WTC11 (cell line): ENCODE measurements around the gene CPNE4. TPM values are rescaled to one million over a fixed set of nuclear protein-coding genes. Genes with fewer than 3 reads are reported as not detected.

Experiments
- ATAC-seq: fragments of 200-7000 bp; cut with Tn5 transposase; 2 replicates; pipeline ENCODE4 v1.10.0; 2021; ENCODE audit warnings: mild to moderate bottlenecking, moderate library complexity
- CTCF ChIA-PET: fragments of 300-600 bp; sonication (Branson Sonifier 250); formaldehyde crosslinking; loops from one replicate; lab custom pipeline; 2021; ENCODE audit warnings: antibody characterized with exemption; lab: Charles Lee
- POLR2A ChIA-PET: fragments of 350-600 bp; sonication (Branson Sonifier 250); formaldehyde crosslinking; loops from one replicate; lab custom pipeline; 2021; ENCODE audit warnings: antibody characterized with exemption; lab: Charles Lee
- DNase-seq: peaks from one replicate; pipeline ENCODE4 v3.0.0; 2021; ENCODE audit warnings: low spot score
- H3K27ac Mint-ChIP-seq: 2 replicates; pipeline ENCODE4 v1.8.0; 2021; ENCODE audit warnings: mixed read lengths
- H3K27me3 Mint-ChIP-seq: 2 replicates; pipeline ENCODE4 v1.8.0; 2021; ENCODE audit warnings: low read depth, mild to moderate bottlenecking, moderate library complexity, mixed read lengths
- H3K36me3 Mint-ChIP-seq: 2 replicates; pipeline ENCODE4 v1.8.0; 2021; ENCODE audit warnings: mixed read lengths
- H3K4me1 Mint-ChIP-seq: 2 replicates; pipeline ENCODE4 v1.8.0; 2022; ENCODE audit warnings: mixed read lengths
- H3K4me3 Mint-ChIP-seq: 2 replicates; pipeline ENCODE4 v1.8.0; 2021; ENCODE audit warnings: mild to moderate bottlenecking, moderate library complexity, mixed read lengths
- H3K9me3 Mint-ChIP-seq: 2 replicates; pipeline ENCODE4 v1.8.0; 2021; ENCODE audit warnings: mixed read lengths
- ATF3 ChIP-seq: sonication (generic); formaldehyde crosslinking; conservative IDR thresholded peaks from 2 replicates; pipeline ENCODE4 v1.8.1; 2022; ENCODE audit warnings: mild to moderate bottlenecking, missing genetic modification reagents
- ERG ChIP-seq: fragments of 250-450 bp; sonication (Bioruptor Pico); IDR thresholded peaks from 2 replicates; pipeline ENCODE4 v1.8.0; 2021; ENCODE audit warnings: mild to moderate bottlenecking
- GTF2I ChIP-seq: fragments of 250-450 bp; sonication (Bioruptor Pico); conservative IDR thresholded peaks from 2 replicates; pipeline ENCODE4 v1.4.0; 2021; ENCODE audit warnings: mild to moderate bottlenecking
- MXD4 ChIP-seq: fragments of 250-450 bp; sonication (Bioruptor Pico); IDR thresholded peaks from 2 replicates; pipeline ENCODE4 v1.8.0; 2021; ENCODE audit warnings: mild to moderate bottlenecking, moderate library complexity, borderline replicate concordance
- NFYB ChIP-seq: sonication (generic); formaldehyde crosslinking; conservative IDR thresholded peaks from 2 replicates; pipeline ENCODE4 v1.8.0; 2022; ENCODE audit warnings: low read depth, missing genetic modification reagents
- OVOL2 ChIP-seq: fragments of 250-450 bp; sonication (Bioruptor Pico); IDR thresholded peaks from 2 replicates; pipeline ENCODE4 v1.9.0; 2021; ENCODE audit warnings: mild to moderate bottlenecking, borderline replicate concordance
- PRDM15 ChIP-seq: sonication (generic); formaldehyde crosslinking; IDR thresholded peaks from 2 replicates; pipeline ENCODE4 v1.8.0; 2022; ENCODE audit warnings: missing genetic modification reagents
- SMAD3 ChIP-seq: sonication (generic); formaldehyde crosslinking; IDR thresholded peaks from 2 replicates; pipeline ENCODE4 v1.8.0; 2022; ENCODE audit warnings: missing genetic modification reagents, mild to moderate bottlenecking, borderline replicate concordance
- SOX15 ChIP-seq: fragments of 250-450 bp; sonication (Bioruptor Pico); IDR thresholded peaks from 2 replicates; pipeline ENCODE4 v1.9.0; 2021; ENCODE audit warnings: mild to moderate bottlenecking
- SP1 ChIP-seq: sonication (generic); formaldehyde crosslinking; conservative IDR thresholded peaks from 2 replicates; pipeline ENCODE4 v1.8.1; 2022; ENCODE audit warnings: missing genetic modification reagents
- USF2 ChIP-seq: sonication (generic); formaldehyde crosslinking; IDR thresholded peaks from 2 replicates; pipeline ENCODE4 v1.8.1; 2023; ENCODE audit warnings: mild to moderate bottlenecking, missing genetic modification reagents, moderate library complexity
- ZNF416 ChIP-seq: fragments of 250-450 bp; sonication (Bioruptor Pico); IDR thresholded peaks from 2 replicates; pipeline ENCODE4 v1.9.0; 2021; ENCODE audit warnings: mild to moderate bottlenecking, inconsistent platforms
- ZNF423 ChIP-seq: fragments of 250-450 bp; sonication (Bioruptor Pico); IDR thresholded peaks from 2 replicates; pipeline ENCODE4 v2.1.2; 2022; ENCODE audit warnings: mild to moderate bottlenecking, moderate library complexity
- total RNA-seq: library from RNA; stranded (reverse); gene quantifications from 3 replicates; pipeline ENCODE4 v1.2.3, GENCODE V29; 2021
- TF ChIP-seq, protein P1 (sequence below): fragments of 250-450 bp; sonication (Bioruptor Pico); IDR thresholded peaks from 2 replicates; pipeline ENCODE4 v1.9.0; 2021; ENCODE audit warnings: mild to moderate bottlenecking
- TF ChIP-seq, protein P2 (sequence below): sonication (generic); formaldehyde crosslinking; IDR thresholded peaks from 2 replicates; pipeline ENCODE4 v1.8.1; 2022; ENCODE audit warnings: mild to moderate bottlenecking, moderate library complexity, missing genetic modification reagents
- TF ChIP-seq, protein P3 (sequence below): sonication (generic); formaldehyde crosslinking; IDR thresholded peaks from 2 replicates; pipeline ENCODE4 v1.8.1; 2023; ENCODE audit warnings: mild to moderate bottlenecking, missing genetic modification reagents, moderate library complexity
- TF ChIP-seq, protein P4 (sequence below): fragments of 250-450 bp; sonication (Bioruptor Pico); IDR thresholded peaks from 2 replicates; pipeline ENCODE4 v1.9.0; 2021; ENCODE audit warnings: mild to moderate bottlenecking

CPNE4 gene
- total RNA-seq, 1 experiment from 2014 or later, result 2.4 TPM

DNA sequence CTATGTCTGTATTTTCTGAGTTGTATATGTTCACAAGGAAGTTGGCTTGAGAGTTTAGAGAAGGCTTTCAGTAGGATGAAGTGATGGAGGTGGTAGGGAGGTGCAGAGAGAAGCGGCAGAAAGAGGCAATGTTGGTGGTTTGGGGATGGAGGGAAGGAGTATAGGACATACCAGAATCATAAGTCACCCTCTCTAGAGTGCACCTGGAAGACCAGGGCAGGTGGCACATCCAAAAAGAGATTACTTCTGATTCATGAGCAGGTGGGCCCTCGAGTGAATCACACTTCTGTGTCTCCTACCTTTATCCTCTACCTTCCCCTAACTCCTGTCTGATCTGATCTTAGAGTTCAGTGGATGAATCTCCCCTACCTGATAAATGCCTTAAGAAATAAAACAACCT lies 490.3 kb downstream of the CPNE4 start:
- H3K27ac Mint-ChIP-seq, result no peak overlapping the region
- CTCF ChIA-PET, result interaction anchor here (1.2 to 2.0 kb wide), 2 partner anchors 18 to 490 kb away, joined by 4 to 5 read pairs; partner anchors contain the start of gene CPNE4

DNA sequence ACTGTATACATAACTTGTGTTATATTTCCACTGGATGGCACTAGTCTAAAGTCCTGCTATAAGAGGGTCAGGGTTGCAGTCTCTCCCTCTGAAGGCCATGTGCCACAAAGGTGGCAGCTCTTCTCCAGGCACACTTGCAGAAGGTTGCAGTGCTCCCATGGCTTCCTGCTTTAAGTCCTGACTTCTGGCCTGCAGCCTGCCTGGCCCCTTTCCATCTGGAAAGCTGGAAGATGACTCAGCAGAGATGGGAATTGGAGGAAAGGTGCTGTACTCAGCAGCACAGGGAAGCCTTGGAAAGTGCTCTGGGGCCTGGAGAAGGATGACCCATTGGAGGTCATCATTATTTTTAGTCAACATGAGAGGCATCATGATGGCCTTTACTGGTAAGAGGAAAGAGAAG lies 491.1 kb downstream of the CPNE4 start:
- no peak for DNase-seq
- Mint-ChIP-seq H3K9me3 (peaks cover 3% of the 10 kb centered on the region; the same call in 1 of the 2 replicates), H3K27me3 (no peaks in the 10 kb centered on the region), H3K36me3 (no peaks in the 10 kb centered on the region), H3K4me1 (no peaks in the 10 kb centered on the region), H3K4me3 (no peak overlapping the region), H3K27ac (no peak overlapping the region)
- ChIA-PET POLR2A (no interaction called here), CTCF (interaction anchor here (1.2 to 2.0 kb wide), 2 partner anchors 17 to 491 kb away, joined by 4 to 5 read pairs; partner anchors contain the start of gene CPNE4)
- ATAC-seq, result no peak
- no peak for TF ChIP-seq GTF2I
- TF ChIP-seq, protein P1, sequence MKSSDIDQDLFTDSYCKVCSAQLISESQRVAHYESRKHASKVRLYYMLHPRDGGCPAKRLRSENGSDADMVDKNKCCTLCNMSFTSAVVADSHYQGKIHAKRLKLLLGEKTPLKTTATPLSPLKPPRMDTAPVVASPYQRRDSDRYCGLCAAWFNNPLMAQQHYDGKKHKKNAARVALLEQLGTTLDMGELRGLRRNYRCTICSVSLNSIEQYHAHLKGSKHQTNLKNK (CRISPR knock-in tag), result no peak
- TF ChIP-seq, protein P2, sequence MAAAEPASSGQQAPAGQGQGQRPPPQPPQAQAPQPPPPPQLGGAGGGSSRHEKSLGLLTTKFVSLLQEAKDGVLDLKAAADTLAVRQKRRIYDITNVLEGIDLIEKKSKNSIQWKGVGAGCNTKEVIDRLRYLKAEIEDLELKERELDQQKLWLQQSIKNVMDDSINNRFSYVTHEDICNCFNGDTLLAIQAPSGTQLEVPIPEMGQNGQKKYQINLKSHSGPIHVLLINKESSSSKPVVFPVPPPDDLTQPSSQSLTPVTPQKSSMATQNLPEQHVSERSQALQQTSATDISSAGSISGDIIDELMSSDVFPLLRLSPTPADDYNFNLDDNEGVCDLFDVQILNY (CRISPR knock-in tag), result no peak
- TF ChIP-seq MXD4 (CRISPR knock-in tag), result no peak
- TF ChIP-seq, protein P3, sequence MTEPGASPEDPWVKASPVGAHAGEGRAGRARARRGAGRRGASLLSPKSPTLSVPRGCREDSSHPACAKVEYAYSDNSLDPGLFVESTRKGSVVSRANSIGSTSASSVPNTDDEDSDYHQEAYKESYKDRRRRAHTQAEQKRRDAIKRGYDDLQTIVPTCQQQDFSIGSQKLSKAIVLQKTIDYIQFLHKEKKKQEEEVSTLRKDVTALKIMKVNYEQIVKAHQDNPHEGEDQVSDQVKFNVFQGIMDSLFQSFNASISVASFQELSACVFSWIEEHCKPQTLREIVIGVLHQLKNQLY (CRISPR knock-in tag), result no peak
- no peak for TF ChIP-seq SOX15
- no peak for TF ChIP-seq ZNF416 (CRISPR knock-in tag)

More for the DNA sequence above, 490.3 kb downstream of the CPNE4 start:
- TF ChIP-seq, protein P1 (CRISPR knock-in tag), result no peak
- TF ChIP-seq ZNF423 (CRISPR knock-in tag), result no peak
- TF ChIP-seq, protein P3 (CRISPR knock-in tag), result no peak
- TF ChIP-seq USF2, result no peak
- no peak for TF ChIP-seq NFYB (CRISPR knock-in tag)
- TF ChIP-seq ERG, result no peak
- TF ChIP-seq SMAD3 (CRISPR knock-in tag), result no peak
- TF ChIP-seq SP1, result no peak
- no peak for TF ChIP-seq ATF3 (CRISPR knock-in tag)
- Mint-ChIP-seq H3K27me3 (no peaks in the 10 kb centered on the region), H3K9me3 (no peaks in the 10 kb centered on the region), H3K4me1 (no peaks in the 10 kb centered on the region), H3K4me3 (no peak overlapping the region), H3K36me3 (no peaks in the 10 kb centered on the region)
- POLR2A ChIA-PET, result no interaction called here
- no peak for ATAC-seq
- no peak for DNase-seq

DNA sequence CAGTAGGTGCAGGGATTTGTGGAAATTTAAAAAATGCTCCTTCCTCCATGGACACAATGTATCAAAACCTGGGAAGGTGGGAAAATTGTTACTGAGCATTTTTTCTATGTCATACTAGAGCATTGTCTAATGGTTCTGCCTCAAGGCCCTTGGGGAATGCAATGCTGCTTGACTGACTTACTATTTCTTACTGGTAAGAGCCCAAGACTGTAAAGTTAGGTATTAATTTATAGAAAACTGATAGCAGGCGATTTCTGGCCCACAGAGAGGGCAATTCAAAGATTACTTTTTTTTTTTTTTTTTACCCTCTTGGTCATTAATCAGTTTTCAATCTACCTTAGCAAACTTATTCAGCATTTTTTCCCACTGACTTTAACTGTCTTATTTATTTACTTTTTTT lies 493.5 kb downstream of the CPNE4 start:
- Mint-ChIP-seq H3K27ac (no peak overlapping the region), H3K9me3 (peaks cover 5% of the 10 kb centered on the region; the same call in 1 of the 2 replicates), H3K36me3 (no peaks in the 10 kb centered on the region), H3K27me3 (no peaks in the 10 kb centered on the region), H3K4me1 (peaks cover 3% of the 10 kb centered on the region), H3K4me3 (no peak overlapping the region)
- DNase-seq (no peak), ATAC-seq (no peak)
- CTCF ChIA-PET, result interaction anchor here (1.3 kb wide), 1 partner anchor 494 kb away, joined by 4 read pairs; no protein-coding TSS in a partner anchor
- POLR2A ChIA-PET, result no interaction called here
- TF ChIP-seq PRDM15 (CRISPR knock-in tag), result no peak
- no peak for TF ChIP-seq SMAD3 (CRISPR knock-in tag)
- TF ChIP-seq, protein P4, sequence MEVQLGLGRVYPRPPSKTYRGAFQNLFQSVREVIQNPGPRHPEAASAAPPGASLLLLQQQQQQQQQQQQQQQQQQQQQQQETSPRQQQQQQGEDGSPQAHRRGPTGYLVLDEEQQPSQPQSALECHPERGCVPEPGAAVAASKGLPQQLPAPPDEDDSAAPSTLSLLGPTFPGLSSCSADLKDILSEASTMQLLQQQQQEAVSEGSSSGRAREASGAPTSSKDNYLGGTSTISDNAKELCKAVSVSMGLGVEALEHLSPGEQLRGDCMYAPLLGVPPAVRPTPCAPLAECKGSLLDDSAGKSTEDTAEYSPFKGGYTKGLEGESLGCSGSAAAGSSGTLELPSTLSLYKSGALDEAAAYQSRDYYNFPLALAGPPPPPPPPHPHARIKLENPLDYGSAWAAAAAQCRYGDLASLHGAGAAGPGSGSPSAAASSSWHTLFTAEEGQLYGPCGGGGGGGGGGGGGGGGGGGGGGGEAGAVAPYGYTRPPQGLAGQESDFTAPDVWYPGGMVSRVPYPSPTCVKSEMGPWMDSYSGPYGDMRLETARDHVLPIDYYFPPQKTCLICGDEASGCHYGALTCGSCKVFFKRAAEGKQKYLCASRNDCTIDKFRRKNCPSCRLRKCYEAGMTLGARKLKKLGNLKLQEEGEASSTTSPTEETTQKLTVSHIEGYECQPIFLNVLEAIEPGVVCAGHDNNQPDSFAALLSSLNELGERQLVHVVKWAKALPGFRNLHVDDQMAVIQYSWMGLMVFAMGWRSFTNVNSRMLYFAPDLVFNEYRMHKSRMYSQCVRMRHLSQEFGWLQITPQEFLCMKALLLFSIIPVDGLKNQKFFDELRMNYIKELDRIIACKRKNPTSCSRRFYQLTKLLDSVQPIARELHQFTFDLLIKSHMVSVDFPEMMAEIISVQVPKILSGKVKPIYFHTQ, result no peak
- TF ChIP-seq OVOL2, result no peak
